ENCODE measurements around the gene LAMTOR4. TPM values are rescaled to one million over a fixed set of nuclear protein-coding genes. Genes with fewer than 3 reads are reported as not detected.

LAMTOR4 gene
- total RNA-seq, 2 experiments from 2014 or later: 164 to 167 TPM

GRCh38 chr7:100157334-100158228, 8.9 kb downstream of the LAMTOR4 start:
- no peaks in the 10 kb centered on the region for H3K9me3 Mint-ChIP-seq
- peak overlapping the region; percentile 78 for H3K4me3 Mint-ChIP-seq
- peaks cover 52% of the 10 kb centered on the region for H3K4me1 Mint-ChIP-seq
- no peak for DNase-seq
- peaks cover 47% of the 10 kb centered on the region for H3K36me3 Mint-ChIP-seq (ENCODE audit: low read depth)
- ChIA-PET CTCF (interaction anchor here (0.8 to 1.6 kb wide), 5 partner anchors 9 to 51 kb away, joined by 3 to 5 read pairs (median 3); partner anchors contain the start of genes GPC2 and LAMTOR4), POLR2A (interaction anchor here (0.6 to 4.2 kb wide), 16 partner anchors 8 to 287 kb away, joined by 3 to 27 read pairs (median 4); partner anchors contain the start of genes AP4M1, GAL3ST4, GPC2 and LAMTOR4)
- H3K27ac Mint-ChIP-seq: peak overlapping the region; percentile 66
- H3K27me3 Mint-ChIP-seq: no peaks in the 10 kb centered on the region

DNA sequence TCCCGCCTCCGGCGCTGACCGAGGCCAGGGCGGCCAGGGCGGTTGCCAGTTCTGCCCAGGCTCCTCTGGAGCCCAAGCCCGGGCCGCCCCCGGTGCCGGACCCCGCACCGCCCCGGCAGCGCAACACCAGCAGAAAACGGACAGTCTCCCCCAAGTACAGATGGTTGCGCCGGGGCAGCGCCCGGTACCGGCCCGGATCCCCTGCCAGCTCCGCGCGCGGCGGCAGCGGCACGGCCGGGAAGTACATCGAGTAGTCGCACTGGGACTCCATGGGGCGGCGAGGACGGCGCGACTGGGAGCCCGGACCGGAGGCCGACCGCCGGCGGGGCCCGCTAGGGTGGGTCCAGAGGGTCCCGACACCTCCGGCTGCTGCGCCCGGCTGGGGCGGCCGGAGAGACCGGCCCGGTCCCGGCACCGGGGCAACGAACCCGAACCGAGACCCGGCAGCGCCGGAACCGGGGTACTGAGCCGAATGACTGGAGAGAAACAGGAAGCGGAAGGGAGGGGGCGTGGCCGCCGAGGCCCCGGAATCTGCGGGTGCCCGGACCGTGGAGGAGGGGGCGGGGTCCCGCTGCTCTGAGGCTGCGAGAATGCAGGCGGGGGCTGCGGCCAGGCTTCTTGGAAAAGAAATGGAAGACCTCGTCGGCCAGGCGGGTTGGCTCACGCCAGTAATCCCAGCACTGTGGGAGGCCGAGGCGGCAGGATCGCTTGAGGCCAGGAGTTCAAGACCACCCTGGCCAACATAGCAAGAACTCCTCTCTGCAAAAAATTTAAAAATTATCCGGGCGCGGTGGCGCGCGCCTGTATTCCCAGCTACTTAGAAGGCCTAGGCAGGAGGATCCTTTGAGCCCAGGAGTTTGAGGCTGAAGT, 9.7 kb downstream of the LAMTOR4 start, which contains the start of gene TRAPPC14:
TSS of gene TRAPPC14 (minus strand) at position 495 of the 870 bp plus-strand sequence. CDS start at position 271, 224 bp downstream.
- Mint-ChIP-seq H3K36me3 (ENCODE audit: low read depth) (peaks cover 40% of the 10 kb centered on the region), H3K4me3 (peak within 1 kb of the TSS; percentile 78), H3K27me3 (no peaks in the 10 kb centered on the region), H3K9me3 (no peaks in the 10 kb centered on the region), H3K27ac (peak within 1 kb of the TSS; percentile 75), H3K4me1 (peaks cover 59% of the 10 kb centered on the region)
- POLR2A ChIA-PET: interaction anchor here (0.6 to 4.2 kb wide), 13 partner anchors 9 to 287 kb away, joined by 3 to 27 read pairs (median 5); partner anchors contain the start of genes AP4M1, GAL3ST4, GPC2 and LAMTOR4
- peak; percentile 93 for DNase-seq
- CTCF ChIA-PET: interaction anchor here (0.6 to 1.5 kb wide), 7 partner anchors 10 to 60 kb away, joined by 3 to 4 read pairs (median 3); partner anchors contain the start of genes GPC2, LAMTOR4 and STAG3

- POLR2A ChIA-PET: interaction anchor here (1.1 to 4.2 kb wide), 5 partner anchors 8 to 58 kb away, joined by 3 to 27 read pairs (median 20); partner anchors contain the start of genes AP4M1, GAL3ST4, GPC2 and LAMTOR4
- no peak for DNase-seq
- H3K9me3 Mint-ChIP-seq: no peaks in the 10 kb centered on the region
- peak overlapping the region; percentile 75 for H3K27ac Mint-ChIP-seq
- peaks cover 60% of the 10 kb centered on the region for H3K4me1 Mint-ChIP-seq
- H3K27me3 Mint-ChIP-seq: no peaks in the 10 kb centered on the region
- CTCF ChIA-PET: interaction anchor here (0.6 to 1.5 kb wide), 4 partner anchors 10 to 59 kb away, joined by 3 read pairs; partner anchors contain the start of genes GPC2, LAMTOR4 and STAG3
- peak overlapping the region; percentile 74 for H3K4me3 Mint-ChIP-seq
- peaks cover 33% of the 10 kb centered on the region for H3K36me3 Mint-ChIP-seq (ENCODE audit: low read depth)
These were observed 10.4 kb downstream of the LAMTOR4 start for GRCh38 chr7:100159099-100159623.

DNA sequence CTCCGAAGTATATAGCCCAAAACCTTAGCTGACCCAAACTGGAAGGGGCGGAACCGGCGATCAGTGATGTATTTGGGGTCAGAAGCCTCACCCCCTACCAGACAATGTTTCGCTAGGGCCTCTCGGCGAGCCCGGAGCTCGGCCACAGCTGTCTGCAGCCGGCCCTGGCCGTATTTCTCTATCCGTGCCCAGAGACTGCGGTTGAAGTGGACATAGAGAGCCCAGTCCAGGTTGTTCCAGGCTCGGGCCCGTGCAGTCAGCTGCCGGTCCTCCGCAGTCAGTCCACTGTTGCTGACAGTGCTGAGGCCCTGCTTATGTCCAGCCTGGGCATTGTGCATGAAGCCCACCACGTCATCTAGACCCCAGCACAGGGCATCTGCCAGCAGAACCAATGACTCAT, 11.3 kb downstream of the LAMTOR4 start:
- no peaks in the 10 kb centered on the region for H3K9me3 Mint-ChIP-seq
- CTCF ChIA-PET: interaction anchor here (1.4 kb wide), 1 partner anchor 58 kb away, joined by 3 read pairs; no protein-coding TSS in a partner anchor
- H3K27ac Mint-ChIP-seq: no peak overlapping the region
- no peak overlapping the region for H3K4me3 Mint-ChIP-seq
- POLR2A ChIA-PET: interaction anchor here (0.5 to 4.2 kb wide), 3 partner anchors 10 to 86 kb away, joined by 3 to 21 read pairs (median 20); partner anchors contain the start of gene LAMTOR4
- H3K4me1 Mint-ChIP-seq: peaks cover 59% of the 10 kb centered on the region
- H3K36me3 Mint-ChIP-seq (ENCODE audit: low read depth): peaks cover 25% of the 10 kb centered on the region
- no peak for DNase-seq
- no peaks in the 10 kb centered on the region for H3K27me3 Mint-ChIP-seq

DNA sequence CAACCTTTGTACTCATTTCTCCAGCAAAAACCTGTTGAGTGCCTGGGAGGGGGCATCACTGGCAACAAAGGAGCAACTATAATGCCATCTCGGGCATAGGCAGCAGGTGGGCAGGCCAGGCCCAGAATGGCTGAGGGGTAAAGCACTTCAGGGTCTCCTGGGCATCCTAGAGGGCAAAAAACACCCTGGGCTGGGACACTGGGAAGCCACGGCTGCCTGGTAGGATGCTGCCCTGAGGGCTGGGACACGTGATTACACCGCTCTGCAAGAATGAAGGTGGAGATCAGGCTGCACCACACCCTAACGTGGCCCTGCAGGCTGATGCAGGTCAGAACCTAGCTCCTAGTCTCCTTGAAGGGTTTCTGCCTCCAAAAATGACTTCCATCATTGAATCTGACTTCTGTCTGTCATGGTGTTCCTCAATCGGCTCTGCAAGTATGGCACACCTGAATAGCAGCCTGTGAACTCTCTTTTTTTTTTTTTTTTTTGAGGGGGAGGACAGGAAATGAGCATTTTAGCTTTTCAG, 14.4 kb downstream of the LAMTOR4 start:
- H3K27ac Mint-ChIP-seq: peak overlapping the region; percentile 73
- peak; percentile 39 for DNase-seq
- CTCF ChIA-PET: interaction anchor here (0.6 to 1.3 kb wide), 7 partner anchors 14 to 202 kb away, joined by 3 to 11 read pairs (median 4); partner anchors contain the start of genes GPC2 and LAMTOR4
- H3K36me3 Mint-ChIP-seq (ENCODE audit: low read depth): no peaks in the 10 kb centered on the region
- H3K4me1 Mint-ChIP-seq: peaks cover 61% of the 10 kb centered on the region
- H3K27me3 Mint-ChIP-seq: peaks cover 16% of the 10 kb centered on the region
- H3K4me3 Mint-ChIP-seq: no peak overlapping the region
- no peaks in the 10 kb centered on the region for H3K9me3 Mint-ChIP-seq
- POLR2A ChIA-PET: interaction anchor here (1.0 to 1.3 kb wide), 3 partner anchors 9 to 267 kb away, joined by 3 to 5 read pairs (median 4); partner anchors contain the start of gene LAMTOR4

GRCh38 chr7:100163871-100164270, 15.2 kb downstream of the LAMTOR4 start:
- no peaks in the 10 kb centered on the region for H3K36me3 Mint-ChIP-seq (ENCODE audit: low read depth)
- H3K4me3 Mint-ChIP-seq: no peak overlapping the region
- H3K4me1 Mint-ChIP-seq: peaks cover 67% of the 10 kb centered on the region
- H3K27ac Mint-ChIP-seq: peak overlapping the region; percentile 73
- DNase-seq: no peak
- POLR2A ChIA-PET: interaction anchor here (0.6 to 1.3 kb wide), 3 partner anchors 15 to 266 kb away, joined by 3 to 5 read pairs (median 3); partner anchors contain the start of gene LAMTOR4
- H3K27me3 Mint-ChIP-seq: peaks cover 22% of the 10 kb centered on the region
- H3K9me3 Mint-ChIP-seq: no peaks in the 10 kb centered on the region
- CTCF ChIA-PET: interaction anchor here (0.6 to 1.3 kb wide), 7 partner anchors 13 to 201 kb away, joined by 3 to 11 read pairs (median 4); partner anchors contain the start of genes GPC2 and LAMTOR4

DNA sequence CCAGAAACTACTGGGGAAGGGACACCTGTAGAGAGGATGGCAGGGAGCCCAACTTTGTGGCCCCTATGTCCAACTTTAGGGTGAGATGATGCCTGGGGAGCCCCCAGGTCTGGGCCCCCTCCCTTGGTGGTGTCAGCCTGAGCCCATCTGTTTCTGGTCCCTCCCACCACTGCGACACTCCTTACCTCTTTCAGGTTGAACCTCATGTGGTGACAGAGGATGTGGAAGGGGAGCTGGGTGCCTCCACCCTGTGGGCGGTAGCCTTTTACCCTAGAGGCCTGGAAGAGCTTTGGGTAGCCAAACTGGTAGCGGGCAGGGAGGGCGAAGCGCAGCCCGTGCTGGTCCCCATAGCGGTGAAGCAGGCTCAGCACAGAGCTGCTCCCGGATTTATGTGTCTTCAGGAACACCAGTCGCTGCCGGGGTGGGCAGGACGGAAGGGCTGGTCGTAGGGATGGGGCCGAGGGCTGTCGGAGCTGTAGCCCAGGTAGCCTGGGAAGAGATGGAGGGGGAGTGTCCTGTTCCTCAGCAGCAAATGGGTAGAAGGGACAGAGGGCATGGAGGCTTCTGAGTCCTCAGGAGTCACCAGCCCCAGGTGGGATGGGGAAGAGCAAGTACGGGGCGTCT, 17.7 kb downstream of the LAMTOR4 start:
- H3K36me3 Mint-ChIP-seq (ENCODE audit: low read depth): no peaks in the 10 kb centered on the region
- ChIA-PET POLR2A (interaction anchor here (0.7 to 4.4 kb wide), 9 partner anchors 9 to 263 kb away, joined by 3 to 30 read pairs (median 4); partner anchors contain the start of genes GPC2, LAMTOR4, STAG3 and TRAPPC14), CTCF (interaction anchor here (0.9 to 2.6 kb wide), 7 partner anchors 11 to 34 kb away, joined by 3 to 10 read pairs (median 4); partner anchors contain the start of genes GPC2, LAMTOR4 and STAG3)

GRCh38 chr7:100166970-100167911, 18.5 kb downstream of the LAMTOR4 start:
- POLR2A ChIA-PET: interaction anchor here (0.7 to 4.4 kb wide), 10 partner anchors 8 to 262 kb away, joined by 3 to 30 read pairs (median 4); partner anchors contain the start of genes GPC2, LAMTOR4, STAG3 and TRAPPC14
- Mint-ChIP-seq H3K27me3 (peaks cover 37% of the 10 kb centered on the region), H3K4me1 (peaks cover 81% of the 10 kb centered on the region), H3K36me3 (ENCODE audit: low read depth) (no peaks in the 10 kb centered on the region), H3K27ac (peak overlapping the region; percentile 4), H3K4me3 (peak overlapping the region; percentile 58), H3K9me3 (no peaks in the 10 kb centered on the region)
- CTCF ChIA-PET: interaction anchor here (0.5 to 2.6 kb wide), 7 partner anchors 10 to 84 kb away, joined by 3 to 10 read pairs (median 5); partner anchors contain the start of genes GPC2, LAMTOR4 and STAG3
- DNase-seq: no peak

More for the DNA sequence above, 17.7 kb downstream of the LAMTOR4 start:
- peak; percentile 60 for DNase-seq
- peaks cover 79% of the 10 kb centered on the region for H3K4me1 Mint-ChIP-seq
- peak overlapping the region; percentile 81 for H3K27ac Mint-ChIP-seq
- H3K4me3 Mint-ChIP-seq: peak overlapping the region; percentile 41
- H3K9me3 Mint-ChIP-seq: no peaks in the 10 kb centered on the region
- H3K27me3 Mint-ChIP-seq: peaks cover 33% of the 10 kb centered on the region

DNA sequence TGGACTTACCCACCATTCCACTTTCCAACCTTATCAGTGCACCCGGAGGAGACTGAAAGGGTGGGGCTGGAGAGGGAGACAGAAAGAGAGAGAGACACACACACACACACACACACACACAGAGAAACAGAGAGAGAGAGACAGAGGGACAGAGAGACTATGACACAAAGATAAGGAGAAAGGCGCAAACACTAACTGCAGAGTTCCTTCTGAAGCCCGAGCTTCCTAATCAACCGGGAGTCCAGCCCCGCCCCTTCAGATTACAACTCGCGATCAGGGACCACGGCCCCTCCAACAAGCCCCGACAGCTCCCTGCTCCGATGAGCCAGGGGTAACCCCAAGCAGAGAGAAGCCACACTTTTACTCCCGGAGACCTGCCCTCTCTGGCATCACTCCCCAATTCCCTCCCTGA, 19.2 kb downstream of the LAMTOR4 start:
- DNase-seq: no peak
- H3K4me1 Mint-ChIP-seq: peaks cover 76% of the 10 kb centered on the region
- H3K36me3 Mint-ChIP-seq (ENCODE audit: low read depth): no peaks in the 10 kb centered on the region
- H3K9me3 Mint-ChIP-seq: no peaks in the 10 kb centered on the region
- peak overlapping the region; percentile 11 for H3K27ac Mint-ChIP-seq
- peak overlapping the region; percentile 58 for H3K4me3 Mint-ChIP-seq
- POLR2A ChIA-PET: interaction anchor here (1.0 to 4.4 kb wide), 3 partner anchors 10 to 54 kb away, joined by 3 to 30 read pairs (median 27); partner anchors contain the start of genes GPC2, STAG3 and TRAPPC14
- peaks cover 37% of the 10 kb centered on the region for H3K27me3 Mint-ChIP-seq
- CTCF ChIA-PET: interaction anchor here (1.0 to 2.6 kb wide), 4 partner anchors 9 to 35 kb away, joined by 3 to 10 read pairs (median 4); partner anchors contain the start of genes GPC2 and STAG3
